HG03439 (cell line): Measurements from ENCODE around the gene PTGFRN.

ENCODE experiments used
- ATAC-seq: cut with Tn5 transposase; IDR thresholded peaks from one replicate; pipeline ENCODE4 v1.9.1; 2021; ENCODE audit warnings: mild to moderate bottlenecking, moderate library complexity; ENCODE audit not compliant: unreplicated experiment

PTGFRN gene

GRCh38 chr1:116940814-116941599, 31.3 kb downstream of the PTGFRN start:
- no peak for ATAC-seq

DNA sequence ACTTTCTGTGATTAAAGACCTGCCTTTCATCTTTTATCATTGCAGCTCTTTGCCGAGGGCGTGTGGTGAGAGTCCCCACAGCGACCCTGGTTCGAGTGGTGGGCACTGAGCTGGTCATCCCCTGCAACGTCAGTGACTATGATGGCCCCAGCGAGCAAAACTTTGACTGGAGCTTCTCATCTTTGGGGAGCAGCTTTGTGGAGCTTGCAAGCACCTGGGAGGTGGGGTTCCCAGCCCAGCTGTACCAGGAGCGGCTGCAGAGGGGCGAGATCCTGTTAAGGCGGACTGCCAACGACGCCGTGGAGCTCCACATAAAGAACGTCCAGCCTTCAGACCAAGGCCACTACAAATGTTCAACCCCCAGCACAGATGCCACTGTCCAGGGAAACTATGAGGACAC, 32.0 kb downstream of the PTGFRN start:
- ATAC-seq = no peak

DNA sequence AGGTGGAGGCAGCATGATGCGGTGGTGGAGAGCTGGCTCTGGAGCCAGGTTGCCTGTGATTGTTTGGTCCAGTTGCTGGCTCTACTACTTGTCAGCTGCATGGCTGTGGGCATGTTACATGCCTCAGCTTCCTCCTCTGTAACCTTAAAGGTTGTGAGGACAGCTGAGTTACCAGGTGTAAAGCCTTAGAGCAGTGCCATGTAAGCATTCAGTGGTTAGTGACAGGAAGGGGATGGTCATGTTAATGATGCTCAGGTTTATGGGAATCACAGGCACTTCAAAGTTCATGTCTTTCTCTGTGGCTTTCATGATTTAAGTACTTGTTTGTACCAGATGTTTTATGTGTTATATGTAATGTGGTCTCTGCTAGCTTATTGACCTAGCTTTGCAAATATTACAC, 32.6 kb downstream of the PTGFRN start:
- ATAC-seq = no peak

- no peak for ATAC-seq
These were observed 33.7 kb downstream of the PTGFRN start for GRCh38 chr1:116943438-116943837.

GRCh38 chr1:116944613-116945012, 34.9 kb downstream of the PTGFRN start:
- no peak for ATAC-seq

DNA sequence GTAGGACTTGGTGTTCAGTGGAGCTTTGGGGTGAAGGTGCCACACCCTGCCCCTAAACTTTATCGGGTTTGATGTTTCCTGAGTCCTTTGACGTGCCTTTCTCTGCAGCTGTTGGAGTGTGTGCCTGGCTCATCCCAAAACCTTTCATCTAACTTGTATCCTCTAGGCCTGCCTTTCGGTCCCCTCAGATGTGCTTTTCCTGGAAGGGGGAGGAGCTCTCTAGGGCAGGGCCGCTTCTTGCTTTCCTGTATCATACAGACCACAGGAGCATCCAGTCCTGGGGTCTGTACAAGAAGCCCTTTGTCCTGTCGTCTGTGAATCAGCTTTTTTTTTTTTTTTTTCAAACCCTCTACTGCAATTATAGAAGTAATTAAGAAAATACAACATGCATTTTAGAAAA, 35.7 kb downstream of the PTGFRN start:
- ATAC-seq = no peak

DNA sequence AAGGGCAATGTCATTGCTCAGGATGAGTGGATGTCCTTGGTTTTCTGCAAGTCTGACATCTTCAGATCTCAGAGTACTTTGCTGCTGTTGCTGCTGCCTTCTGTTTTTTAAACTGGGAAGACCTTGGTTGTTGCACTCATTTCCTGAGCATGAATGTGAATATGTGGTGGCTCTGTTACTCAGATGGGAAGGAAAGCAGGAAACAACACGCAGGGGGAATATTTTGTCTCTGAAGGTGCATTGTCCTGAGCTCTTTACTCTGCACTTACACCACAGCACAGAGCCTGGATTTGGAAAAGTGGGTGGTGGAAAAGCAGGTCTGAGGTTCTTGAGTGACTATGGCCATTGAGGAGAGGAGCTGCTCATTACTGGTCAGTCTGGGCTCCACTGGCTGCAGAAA, 36.3 kb downstream of the PTGFRN start:
- ATAC-seq = no peak

DNA sequence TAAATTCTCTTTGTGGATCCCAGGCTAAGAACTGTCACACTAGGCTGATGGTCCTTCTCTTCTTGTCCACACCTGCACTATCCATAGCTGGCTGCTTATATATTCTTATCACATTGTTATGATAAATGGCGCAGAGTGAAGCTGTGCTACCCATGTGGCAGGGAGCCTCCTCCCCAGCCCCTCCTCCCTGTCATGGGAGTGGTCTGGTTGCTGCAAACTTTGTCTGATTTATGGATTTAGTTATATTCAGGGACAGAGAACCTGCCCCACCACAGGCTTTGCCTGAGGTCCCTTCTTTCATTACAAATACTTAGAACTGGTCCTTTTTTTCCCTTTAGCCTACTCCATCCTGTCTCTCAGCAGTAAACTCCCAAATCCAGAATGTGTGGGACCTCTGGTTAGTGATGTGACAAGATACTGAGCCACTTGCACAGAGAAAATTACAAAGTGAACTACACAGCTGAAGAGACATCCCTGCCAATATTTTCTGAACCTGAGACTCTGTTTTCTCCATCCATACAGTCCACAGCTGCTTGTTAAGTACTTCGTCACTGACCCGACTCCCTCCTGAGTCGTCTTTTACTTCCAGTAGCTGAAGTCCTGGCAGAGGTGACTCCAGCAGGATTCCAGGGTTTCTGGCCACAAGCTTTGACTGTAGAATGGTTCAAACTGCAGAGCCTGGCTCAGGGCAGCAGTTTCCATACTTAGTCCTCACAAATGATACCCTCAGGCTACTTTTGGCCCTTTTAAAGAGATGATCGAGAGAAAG, 37.6 kb downstream of the PTGFRN start:
- no peak for ATAC-seq

DNA sequence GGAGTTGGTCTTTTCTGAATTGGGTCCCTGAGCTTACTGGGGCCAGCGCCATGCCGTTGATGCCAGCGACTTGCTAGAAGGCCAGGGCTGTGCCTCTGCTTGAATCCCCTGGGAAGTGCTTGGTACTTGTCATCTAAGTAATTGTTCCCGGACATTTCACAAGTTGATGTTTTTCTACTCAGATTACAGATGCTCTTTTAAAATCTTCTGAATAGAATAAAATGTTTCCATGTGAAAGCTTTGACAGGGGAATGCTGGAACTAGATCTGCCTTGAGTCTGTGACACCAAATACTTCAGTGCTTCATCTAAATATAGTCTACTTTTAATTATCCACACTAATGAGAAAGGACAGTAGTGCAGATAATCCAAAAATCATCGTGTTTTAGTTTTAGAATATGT, 38.3 kb downstream of the PTGFRN start:
- no peak for ATAC-seq

DNA sequence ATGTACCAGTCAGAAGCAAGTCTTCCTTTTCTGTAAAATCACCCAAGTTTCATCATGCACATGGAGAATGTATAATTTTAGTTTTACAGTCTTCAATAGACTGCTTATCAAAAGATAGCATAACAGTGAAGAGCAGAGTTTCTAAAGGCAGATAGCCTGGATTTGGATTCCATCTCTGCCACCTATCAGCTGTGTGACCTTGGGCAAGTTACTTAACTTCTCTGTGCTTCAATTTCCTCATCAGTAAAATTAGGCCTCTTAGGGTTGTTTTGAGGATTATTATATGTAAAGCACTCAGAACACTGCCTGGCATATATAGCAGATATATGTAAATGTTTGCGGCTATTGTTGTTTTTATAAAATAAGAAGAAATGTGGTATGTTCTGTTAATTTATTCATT, 38.9 kb downstream of the PTGFRN start:
- no peak for ATAC-seq

GRCh38 chr1:116949213-116949985, 39.7 kb downstream of the PTGFRN start:
- ATAC-seq = no peak

GRCh38 chr1:116950517-116951199, 40.9 kb downstream of the PTGFRN start:
- no peak for ATAC-seq

- ATAC-seq = no peak
These were observed 41.7 kb downstream of the PTGFRN start for GRCh38 chr1:116951200-116951935.

DNA sequence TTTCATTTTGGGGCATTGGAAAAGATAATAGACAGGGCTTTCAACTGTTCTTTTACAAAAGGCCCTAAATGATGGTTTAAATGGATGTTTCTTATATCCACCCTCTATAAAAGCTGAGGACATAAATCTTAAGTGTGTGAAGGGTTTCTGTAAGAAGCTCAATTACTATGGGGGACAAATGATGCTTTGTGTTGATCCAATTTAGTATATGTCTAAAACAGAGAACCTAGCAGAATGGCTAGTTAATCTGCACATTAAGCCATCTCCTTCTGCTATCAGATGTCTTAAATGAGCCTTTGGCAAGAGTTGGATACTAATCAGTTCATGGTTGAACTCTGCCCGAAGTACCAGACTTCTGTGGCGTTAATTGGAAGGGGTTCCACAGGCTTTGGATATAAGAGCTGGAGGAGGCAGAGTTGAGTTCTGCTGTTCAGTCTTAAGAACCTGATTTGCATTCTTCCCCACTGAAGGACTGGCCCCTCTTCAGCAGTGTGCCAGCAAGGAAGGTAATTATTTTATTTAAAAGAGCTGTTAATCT, 43.1 kb downstream of the PTGFRN start:
- no peak for ATAC-seq

DNA sequence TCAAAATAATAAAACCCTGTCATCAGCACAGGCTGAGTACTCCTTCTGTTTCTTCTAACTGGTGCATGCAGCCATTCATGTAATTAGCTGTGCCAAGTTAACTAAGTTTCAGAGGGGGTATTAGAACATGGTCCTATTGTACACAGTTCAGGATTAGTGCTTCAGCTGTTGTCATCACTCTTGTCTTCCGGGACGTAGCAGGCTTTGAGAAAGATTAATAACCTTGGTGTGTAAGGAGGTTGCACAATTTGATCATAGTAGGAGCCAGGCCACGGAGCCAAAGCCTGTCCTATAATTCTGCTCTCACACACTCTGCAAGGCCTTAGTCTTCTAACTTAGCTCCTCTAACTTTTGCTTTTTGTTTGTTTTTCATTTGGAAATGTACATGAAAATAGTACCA, 44.7 kb downstream of the PTGFRN start:
- ATAC-seq = no peak

DNA sequence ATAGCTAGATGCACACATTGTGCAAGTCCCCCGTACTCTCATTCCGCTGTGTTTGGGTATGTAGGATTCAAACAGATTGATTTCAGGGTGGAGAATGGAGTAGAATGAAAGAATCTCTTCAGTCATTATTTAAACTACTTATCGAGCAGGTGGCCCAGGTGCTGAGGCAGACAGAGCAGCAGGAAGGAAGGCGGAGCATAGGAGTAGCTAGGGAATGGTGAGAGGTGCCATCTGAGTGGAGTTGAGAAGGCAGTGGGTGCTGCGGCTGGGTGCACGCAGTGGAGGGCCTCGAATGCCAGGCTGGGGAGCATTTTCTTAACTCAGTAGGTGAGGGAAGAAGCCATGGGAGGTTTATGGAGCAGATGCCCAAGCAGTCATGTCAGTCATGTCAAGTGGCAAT, 46.7 kb downstream of the PTGFRN start:
- ATAC-seq = no peak

GRCh38 chr1:116957646-116958045, 47.9 kb downstream of the PTGFRN start:
- no peak for ATAC-seq

GRCh38 chr1:116958110-116958509, 48.4 kb downstream of the PTGFRN start:
- ATAC-seq = no peak

- ATAC-seq = no peak
These were observed 49.3 kb downstream of the PTGFRN start for GRCh38 chr1:116958977-116959376.

DNA sequence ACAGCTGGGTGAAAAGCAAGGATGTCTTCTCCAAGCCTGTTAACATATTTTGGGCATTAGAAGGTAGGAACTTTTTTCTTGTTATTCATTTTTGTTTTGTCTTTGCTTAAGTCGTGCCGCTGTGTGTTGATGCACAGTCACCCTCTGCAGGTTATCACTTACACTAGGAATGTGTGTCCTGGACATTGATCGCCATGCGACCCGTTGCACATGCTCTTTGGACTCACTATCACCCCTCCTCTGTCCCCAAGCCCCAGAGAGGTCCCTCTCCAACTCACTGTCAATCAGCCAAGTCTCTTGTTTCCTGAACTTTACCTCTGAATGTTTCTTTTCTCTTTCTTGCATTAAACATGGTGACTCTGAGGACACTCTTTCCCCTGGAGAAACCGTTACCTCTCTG, 51.9 kb downstream of the PTGFRN start:
- no peak for ATAC-seq
